VCaP (cell line): ENCODE results near the gene ATP8B1.
A peak's percentile ranks its signal among the peaks of the same experiment; 100 is the strongest.

Experiments
- H3K27ac ChIP-seq: fragments of 450-650 bp; 2 replicates; pipeline ENCODE4 v1.5.1; 2017
- CTCF ChIP-seq: fragments of 450-650 bp; conservative IDR thresholded peaks from 2 replicates; pipeline ENCODE4 v1.5.1; 2017; ENCODE audit warnings: mild to moderate bottlenecking, moderate library complexity

Gene ATP8B1

GRCh38 chr18:57772387-57772799 is 30.7 kb downstream of the ATP8B1 start:
- H3K27ac ChIP-seq = peak overlapping the region; percentile 54
- TF ChIP-seq CTCF = no peak

GRCh38 chr18:57771626-57772025 is 31.5 kb downstream of the ATP8B1 start:
- TF ChIP-seq CTCF = no peak
- H3K27ac ChIP-seq = peak overlapping the region; percentile 54

GRCh38 chr18:57771193-57771592 is 31.9 kb downstream of the ATP8B1 start:
- no peak for TF ChIP-seq CTCF
- H3K27ac ChIP-seq = peak overlapping the region; percentile 54; the same call in 1 of the 2 replicates

GRCh38 chr18:57768537-57769326 is 34.4 kb downstream of the ATP8B1 start:
- TF ChIP-seq CTCF = no peak
- H3K27ac ChIP-seq = no peak overlapping the region

GRCh38 chr18:57767259-57768050 is 35.7 kb downstream of the ATP8B1 start:
- no peak overlapping the region for H3K27ac ChIP-seq
- TF ChIP-seq CTCF = no peak

GRCh38 chr18:57764995-57765394 is 38.1 kb downstream of the ATP8B1 start:
- no peak for TF ChIP-seq CTCF
- H3K27ac ChIP-seq = no peak overlapping the region

GRCh38 chr18:57764087-57764486 is 39.0 kb downstream of the ATP8B1 start:
- H3K27ac ChIP-seq = no peak overlapping the region
- TF ChIP-seq CTCF = no peak
